ENCODE data around the gene ALDH4A1. TPM values are rescaled to one million over a fixed set of nuclear protein-coding genes. Genes with fewer than 3 reads are reported as not detected.

The ALDH4A1 gene
- total RNA-seq, 1 donor: 28.6 TPM

- no peak overlapping the region for H2AFZ ChIP-seq (ENCODE audit: low read length)
- DNase-seq (ENCODE audit: insufficient read length, low spot score, missing footprints): peak; percentile 76
- TF ChIP-seq, protein P1, sequence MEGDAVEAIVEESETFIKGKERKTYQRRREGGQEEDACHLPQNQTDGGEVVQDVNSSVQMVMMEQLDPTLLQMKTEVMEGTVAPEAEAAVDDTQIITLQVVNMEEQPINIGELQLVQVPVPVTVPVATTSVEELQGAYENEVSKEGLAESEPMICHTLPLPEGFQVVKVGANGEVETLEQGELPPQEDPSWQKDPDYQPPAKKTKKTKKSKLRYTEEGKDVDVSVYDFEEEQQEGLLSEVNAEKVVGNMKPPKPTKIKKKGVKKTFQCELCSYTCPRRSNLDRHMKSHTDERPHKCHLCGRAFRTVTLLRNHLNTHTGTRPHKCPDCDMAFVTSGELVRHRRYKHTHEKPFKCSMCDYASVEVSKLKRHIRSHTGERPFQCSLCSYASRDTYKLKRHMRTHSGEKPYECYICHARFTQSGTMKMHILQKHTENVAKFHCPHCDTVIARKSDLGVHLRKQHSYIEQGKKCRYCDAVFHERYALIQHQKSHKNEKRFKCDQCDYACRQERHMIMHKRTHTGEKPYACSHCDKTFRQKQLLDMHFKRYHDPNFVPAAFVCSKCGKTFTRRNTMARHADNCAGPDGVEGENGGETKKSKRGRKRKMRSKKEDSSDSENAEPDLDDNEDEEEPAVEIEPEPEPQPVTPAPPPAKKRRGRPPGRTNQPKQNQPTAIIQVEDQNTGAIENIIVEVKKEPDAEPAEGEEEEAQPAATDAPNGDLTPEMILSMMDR (IDR thresholded peaks at IDR 0.05; ENCODE audit: extremely low read depth, low read depth, low read length): no peak
Measured at GRCh38 chr1:18907917-18908845, 5.8 kb upstream of the ALDH4A1 start.

DNA sequence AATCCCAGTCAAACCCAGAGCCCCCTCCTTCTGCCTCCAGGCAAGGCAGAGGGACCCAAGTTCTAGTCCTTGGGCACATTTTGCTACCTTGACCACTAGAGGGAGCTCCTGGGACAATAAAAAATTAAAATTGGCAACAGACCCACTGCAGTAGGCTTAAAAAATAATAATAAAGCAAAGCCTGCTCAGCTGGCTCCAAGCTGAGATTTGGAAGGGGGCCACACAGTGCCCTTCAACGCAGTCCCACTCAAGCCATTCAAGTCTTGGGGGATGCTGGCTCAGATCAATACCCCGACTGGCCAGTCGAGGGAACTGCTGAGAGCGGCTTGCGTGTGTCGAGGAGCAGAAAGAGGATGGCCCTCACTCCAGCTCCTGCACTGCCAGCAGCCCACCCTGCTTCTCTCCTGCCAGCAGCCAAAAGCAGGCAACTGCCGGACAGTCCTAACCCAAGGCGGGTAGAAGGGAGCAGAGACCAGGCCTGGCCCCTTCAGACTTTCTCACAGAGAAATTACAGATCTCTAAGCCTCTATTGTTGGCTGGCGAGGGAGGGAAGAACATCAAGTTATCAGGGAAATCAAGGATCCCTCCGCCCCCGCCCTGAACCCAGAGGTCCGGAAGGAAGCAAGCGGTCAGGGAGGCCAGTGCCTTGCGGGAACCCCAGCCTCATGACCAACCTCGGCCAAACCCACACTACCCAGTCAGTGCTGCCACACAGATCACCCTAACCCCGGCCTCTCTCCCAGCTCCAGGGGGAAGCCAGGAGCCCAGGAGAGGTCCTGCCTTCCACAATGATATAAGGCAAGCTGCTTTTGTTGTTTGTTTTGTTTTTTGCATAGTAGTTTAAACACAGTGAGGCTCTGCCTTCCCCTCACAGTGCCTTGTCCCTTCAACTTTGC, 4.9 kb upstream of the ALDH4A1 start:
- no peaks in the 10 kb centered on the region for H3K27me3 ChIP-seq (ENCODE audit: insufficient read depth, low read length)
- peaks cover 17% of the 10 kb centered on the region for H3K4me1 ChIP-seq (ENCODE audit: insufficient read depth, low read length)
- H3K4me2 ChIP-seq (ENCODE audit: insufficient read depth, low read length): peak overlapping the region; percentile 29
- TF ChIP-seq, protein P1 (IDR thresholded peaks at IDR 0.05; ENCODE audit: extremely low read depth, low read depth, low read length): peak; percentile 91
- H3K4me3 ChIP-seq (ENCODE audit: insufficient read depth, low read length): no peak overlapping the region
- no peak overlapping the region for H2AFZ ChIP-seq (ENCODE audit: low read length)
- H3K27ac ChIP-seq (ENCODE audit: low read depth, low read length): peak overlapping the region; percentile 10
- no peaks in the 10 kb centered on the region for H3K79me2 ChIP-seq (ENCODE audit: insufficient read depth, low read length)
- H4K20me1 ChIP-seq (ENCODE audit: insufficient read depth, low read length): peaks cover 6% of the 10 kb centered on the region
- H3K36me3 ChIP-seq (ENCODE audit: insufficient read depth, low read length): peaks cover 52% of the 10 kb centered on the region
- DNase-seq (ENCODE audit: insufficient read length, low spot score, missing footprints): peak; percentile 96
- no peaks in the 10 kb centered on the region for H3K9me3 ChIP-seq (ENCODE audit: low read depth, low read length)

More at GRCh38 chr1:18907917-18908845, 5.8 kb upstream of the ALDH4A1 start:
- H3K4me1 ChIP-seq (ENCODE audit: insufficient read depth, low read length): peaks cover 15% of the 10 kb centered on the region
- no peaks in the 10 kb centered on the region for H3K9me3 ChIP-seq (ENCODE audit: low read depth, low read length)
- H3K4me2 ChIP-seq (ENCODE audit: insufficient read depth, low read length): no peak overlapping the region
- H3K4me3 ChIP-seq (ENCODE audit: insufficient read depth, low read length): no peak overlapping the region
- no peaks in the 10 kb centered on the region for H3K27me3 ChIP-seq (ENCODE audit: insufficient read depth, low read length)
- no peaks in the 10 kb centered on the region for H3K79me2 ChIP-seq (ENCODE audit: insufficient read depth, low read length)
- H3K36me3 ChIP-seq (ENCODE audit: insufficient read depth, low read length): peaks cover 52% of the 10 kb centered on the region
- H4K20me1 ChIP-seq (ENCODE audit: insufficient read depth, low read length): peaks cover 11% of the 10 kb centered on the region
- H3K27ac ChIP-seq (ENCODE audit: low read depth, low read length): peak overlapping the region; percentile 10

DNA sequence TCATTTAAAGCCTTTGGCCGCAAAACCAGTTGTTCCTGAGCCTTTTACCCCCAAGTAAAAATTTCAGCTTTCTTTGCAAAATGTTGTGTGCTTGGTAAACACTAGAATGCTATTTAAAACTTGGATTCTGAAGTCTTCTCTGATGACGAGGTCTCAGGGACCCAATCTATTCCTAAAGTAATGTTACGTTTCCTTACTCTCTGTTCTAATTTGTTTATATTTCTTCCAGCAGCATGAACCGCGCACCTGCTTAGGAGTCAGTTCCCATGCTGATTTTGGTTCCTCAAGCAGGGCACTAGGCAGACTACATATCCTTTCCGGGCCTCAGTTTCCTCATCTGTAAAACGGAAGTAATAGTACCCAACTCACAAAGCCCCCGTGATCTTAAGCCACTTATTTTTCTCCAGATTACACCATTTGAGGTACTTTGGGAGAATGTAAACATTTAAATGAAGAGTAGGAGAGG, 969 bp upstream of the ALDH4A1 start:
- DNase-seq (ENCODE audit: insufficient read length, low spot score, missing footprints): no peak
- Histone ChIP-seq H3K27ac (ENCODE audit: low read depth, low read length) (peak overlapping the region; percentile 97), H2AFZ (ENCODE audit: low read length) (peak overlapping the region; percentile 96), H3K27me3 (ENCODE audit: insufficient read depth, low read length) (no peaks in the 10 kb centered on the region), H3K36me3 (ENCODE audit: insufficient read depth, low read length) (peaks cover 17% of the 10 kb centered on the region), H3K4me1 (ENCODE audit: insufficient read depth, low read length) (peaks cover 21% of the 10 kb centered on the region), H3K4me3 (ENCODE audit: insufficient read depth, low read length) (peak overlapping the region; percentile 91), H4K20me1 (ENCODE audit: insufficient read depth, low read length) (peaks cover 8% of the 10 kb centered on the region), H3K9me3 (ENCODE audit: low read depth, low read length) (no peaks in the 10 kb centered on the region), H3K4me2 (ENCODE audit: insufficient read depth, low read length) (peak overlapping the region; percentile 98), H3K79me2 (ENCODE audit: insufficient read depth, low read length) (no peaks in the 10 kb centered on the region)
- TF ChIP-seq, protein P1 (IDR thresholded peaks at IDR 0.05; ENCODE audit: extremely low read depth, low read depth, low read length): no peak

Data from osteoblast (primary cell).